ENCODE measurements around the gene EYA4.

Gene EYA4

GRCh38 chr6:133456944-133457343 is 215.8 kb downstream of the EYA4 start:
- ChIA-PET POLR2A (no interaction called here), CTCF (interaction anchor here (0.6 kb wide), 1 partner anchor 419 kb away, joined by 3 read pairs; no protein-coding TSS in a partner anchor)
- H3K9me3 ChIP-seq (ENCODE audit: control insufficient read depth, insufficient read depth, low read depth, low read length), result no peaks in the 10 kb centered on the region

GRCh38 chr6:133460101-133460500 is 218.9 kb downstream of the EYA4 start:
- H3K4me3 ChIP-seq (ENCODE audit: low read depth, low read length), result no peak overlapping the region
- peaks cover 4 to 17% of the 10 kb centered on the region in 2 experiments for H3K36me3 ChIP-seq (ENCODE audit: control insufficient read depth in 2 of 2, insufficient read depth in 1 of 2, low read length in 2 of 2)
- TF ChIP-seq PRDM1 (tag by site-specific recombination; IDR thresholded peaks at IDR 0.05) (no peak), WT1 (tag by site-specific recombination; IDR thresholded peaks at IDR 0.05) (no peak), PRDM2 (tag by site-specific recombination; IDR thresholded peaks at IDR 0.05; ENCODE audit: borderline replicate concordance) (no peak), SP3 (tag by site-specific recombination; IDR thresholded peaks at IDR 0.05) (no peak), KLF17 (tag by site-specific recombination; IDR thresholded peaks at IDR 0.05) (no peak), ZNF324 (tag by site-specific recombination; IDR thresholded peaks at IDR 0.05) (no peak), ZNF23 (tag by site-specific recombination; IDR thresholded peaks at IDR 0.05; ENCODE audit: borderline replicate concordance) (no peak), ZNF747 (tag by site-specific recombination; IDR thresholded peaks at IDR 0.05) (no peak), SETDB1 (IDR thresholded peaks at IDR 0.05; ENCODE audit: insufficient read length, low read length) (no peak), ZNF843 (tag by site-specific recombination; IDR thresholded peaks at IDR 0.05) (no peak), ZNF37A (tag by site-specific recombination; IDR thresholded peaks at IDR 0.05) (no peak), ZBTB11 (tag by site-specific recombination; conservative IDR thresholded peaks at IDR 0.05; ENCODE audit: low read depth) (no peak), KLF7 (tag by site-specific recombination; IDR thresholded peaks at IDR 0.05; ENCODE audit: borderline replicate concordance) (no peak), KLF16 (tag by site-specific recombination; IDR thresholded peaks at IDR 0.05) (no peak)
- no peak overlapping the region for H3K27ac ChIP-seq (ENCODE audit: extremely low read depth, low read depth, low read length)
- CTCF ChIA-PET, result interaction anchor here (1.0 kb wide), 1 partner anchor 71 kb away, joined by 4 read pairs; no protein-coding TSS in a partner anchor
- POLR2A ChIA-PET, result no interaction called here
- no peaks in the 10 kb centered on the region for H3K4me1 ChIP-seq (ENCODE audit: control insufficient read depth, insufficient read depth, low read length)
- H3K9me3 ChIP-seq (ENCODE audit: control insufficient read depth, insufficient read depth, low read depth, low read length), result no peaks in the 10 kb centered on the region

More at GRCh38 chr6:133456944-133457343, 215.8 kb downstream of the EYA4 start:
- Histone ChIP-seq H3K27ac (ENCODE audit: extremely low read depth, low read depth, low read length) (no peak overlapping the region), H3K4me1 (ENCODE audit: control insufficient read depth, insufficient read depth, low read length) (no peaks in the 10 kb centered on the region), H3K36me3 (ENCODE audit: control insufficient read depth in 2 of 2, insufficient read depth in 1 of 2, low read length in 2 of 2) (no peaks in the 10 kb centered on the region), H3K4me3 (ENCODE audit: low read depth, low read length) (no peak overlapping the region)
- no peak for TF ChIP-seq ZNF670 (tag by site-specific recombination; IDR thresholded peaks at IDR 0.05; ENCODE audit: low read depth)
